K562 (cell line): ENCODE results near the gene BOLA1. TPM values are rescaled to one million over a fixed set of nuclear protein-coding genes. Genes with fewer than 3 reads are reported as not detected.

Experiments used
- ADNP ChIP-seq: fragments of 200-800 bp; sonication (Bioruptor generic); IDR thresholded peaks from 2 replicates; pipeline ENCODE4 v1.6.1; 2016; ENCODE audit warnings: missing genetic modification characterization, missing compliant biosample characterization
- ARID2 ChIP-seq: fragments of 450-650 bp; IDR thresholded peaks from 2 replicates; pipeline ENCODE4 v1.6.1; 2017; ENCODE audit warnings: antibody characterized with exemption, mild to moderate bottlenecking
- C11orf30 ChIP-seq: fragments of 450-650 bp; IDR thresholded peaks from 2 replicates; pipeline ENCODE4 v1.6.1; 2016; ENCODE audit warnings: low read depth, mild to moderate bottlenecking
- CHAMP1 ChIP-seq: fragments of 450-650 bp; IDR thresholded peaks from 2 replicates; pipeline ENCODE4 v1.6.1; 2016; ENCODE audit warnings: mild to moderate bottlenecking
- ELF2 ChIP-seq: fragments of 250-450 bp; sonication (Bioruptor Pico); IDR thresholded peaks from 2 replicates; pipeline ENCODE4 v1.5.0; 2021; ENCODE audit warnings: mild to moderate bottlenecking
- GABPB1 ChIP-seq: sonication (generic); formaldehyde crosslinking; IDR thresholded peaks from 2 replicates; pipeline ENCODE4 v1.8.0; 2022; ENCODE audit warnings: mild to moderate bottlenecking, missing genetic modification reagents
- HDGF ChIP-seq: fragments of 450-650 bp; IDR thresholded peaks from 2 replicates; pipeline ENCODE4 v1.6.1; 2016
- NR0B1 ChIP-seq: fragments of 450-650 bp; IDR thresholded peaks from one replicate; pipeline ENCODE4 v1.6.1; 2018; ENCODE audit warnings: mild to moderate bottlenecking, moderate library complexity; ENCODE audit not compliant: partially characterized antibody
- POLR2G ChIP-seq: fragments of 200-400 bp; formaldehyde crosslinking; IDR thresholded peaks from 2 replicates; pipeline ENCODE4 v1.6.1; 2017; ENCODE audit warnings: low read depth, mild to moderate bottlenecking, antibody characterized with exemption, low read length, moderate library complexity
- PTBP1 ChIP-seq: fragments of 200-400 bp; formaldehyde crosslinking; IDR thresholded peaks from 2 replicates; pipeline ENCODE4 v1.6.1; 2017; ENCODE audit warnings: low read depth, low read length
- TEAD2 ChIP-seq: fragments of 450-650 bp; IDR thresholded peaks from 2 replicates; pipeline ENCODE4 v1.6.1; 2016; ENCODE audit warnings: missing genetic modification characterization, control low read depth, missing compliant biosample characterization
- ZBTB1 ChIP-seq: sonication (generic); formaldehyde crosslinking; IDR thresholded peaks from 2 replicates; pipeline ENCODE4 v1.8.1; 2023; ENCODE audit warnings: missing genetic modification reagents, low read depth, mild to moderate bottlenecking, borderline replicate concordance
- ZFPM2 ChIP-seq: fragments of 250-450 bp; sonication (Bioruptor Pico); IDR thresholded peaks from 2 replicates; pipeline ENCODE4 v1.5.1; 2022; ENCODE audit warnings: mild to moderate bottlenecking
- ZNF146 ChIP-seq: IDR thresholded peaks from one replicate; pipeline ENCODE4 v1.6.1; 2018; ENCODE audit warnings: missing compliant biosample characterization; ENCODE audit not compliant: unreplicated experiment
- ZNF41 ChIP-seq: fragments of 250-450 bp; sonication (Bioruptor Pico); conservative IDR thresholded peaks from 2 replicates; pipeline ENCODE4 v1.4.0; 2020; ENCODE audit warnings: mild to moderate bottlenecking
- ZNF586 ChIP-seq: fragments of 450-650 bp; formaldehyde crosslinking; conservative IDR thresholded peaks from 2 replicates; pipeline ENCODE4 v1.4.0; 2020; ENCODE audit warnings: mild to moderate bottlenecking, moderate library complexity
- ZZZ3 ChIP-seq: fragments of 450-650 bp; IDR thresholded peaks from 2 replicates; pipeline ENCODE4 v1.6.1; 2016; ENCODE audit warnings: antibody characterized with exemption, mild to moderate bottlenecking, moderate library complexity
- polyA plus RNA-seq, 8 experiments: library from polyadenylated mRNA; depleted of rRNA in 4 of 8; stranded (reverse) in 5 of 8; unstranded in 3 of 8; fragments of >200 nt; fragmentation: Nextera tagmentation in 2 of 8; fragmentation: Illumina TruSeq in 1 of 8; extraction: Ambion mirVana in 2 of 8; extraction: Trizol in 1 of 8; gene quantifications; 2 replicates each; pipeline versions ENCODE4 v1.2.1 to v1.2.3, GENCODE V29; 2011 to 2014; ENCODE audit warnings: inconsistent platforms in 1 of 8, missing spikeins in 1 of 8
- total RNA-seq, 7 experiments: library from RNA; depleted of rRNA in 6 of 7; stranded (reverse); fragments of >200 nt in 6 of 7; fragmentation: Illumina TruSeq in 2 of 7; extraction: Trizol in 2 of 7; gene quantifications; 2 replicates each; pipeline versions ENCODE4 v1.2.1 to v1.2.3, GENCODE V29; 2011 to 2021; ENCODE audit warnings: low replicate concordance in 1 of 7
- TF ChIP-seq, protein P1 (sequence below), 3 experiments: fragments of 200-800 bp in 1 of 3; sonication (Bioruptor generic) in 1 of 3; sonication (generic) in 1 of 3; formaldehyde crosslinking in 1 of 3; IDR thresholded peaks; 2 replicates each; pipeline versions ENCODE4 v1.6.1 to v1.8.0; 2016 to 2022; ENCODE audit warnings: mild to moderate bottlenecking in 2 of 3, missing compliant biosample characterization in 2 of 3, missing genetic modification characterization in 2 of 3, missing genetic modification reagents in 1 of 3
- TF ChIP-seq, protein P2 (sequence below): fragments of 450-650 bp; IDR thresholded peaks from 2 replicates; pipeline ENCODE4 v1.6.1; 2017; ENCODE audit warnings: antibody characterized with exemption

BOLA1 gene
- total and polyA plus RNA-seq, 9 of the 15 experiments (the other 6 are each of a cell fraction or from before 2014, with no cell fraction given): 0.18 to 1.2 (median 0.40) TPM; not detected in 2

DNA sequence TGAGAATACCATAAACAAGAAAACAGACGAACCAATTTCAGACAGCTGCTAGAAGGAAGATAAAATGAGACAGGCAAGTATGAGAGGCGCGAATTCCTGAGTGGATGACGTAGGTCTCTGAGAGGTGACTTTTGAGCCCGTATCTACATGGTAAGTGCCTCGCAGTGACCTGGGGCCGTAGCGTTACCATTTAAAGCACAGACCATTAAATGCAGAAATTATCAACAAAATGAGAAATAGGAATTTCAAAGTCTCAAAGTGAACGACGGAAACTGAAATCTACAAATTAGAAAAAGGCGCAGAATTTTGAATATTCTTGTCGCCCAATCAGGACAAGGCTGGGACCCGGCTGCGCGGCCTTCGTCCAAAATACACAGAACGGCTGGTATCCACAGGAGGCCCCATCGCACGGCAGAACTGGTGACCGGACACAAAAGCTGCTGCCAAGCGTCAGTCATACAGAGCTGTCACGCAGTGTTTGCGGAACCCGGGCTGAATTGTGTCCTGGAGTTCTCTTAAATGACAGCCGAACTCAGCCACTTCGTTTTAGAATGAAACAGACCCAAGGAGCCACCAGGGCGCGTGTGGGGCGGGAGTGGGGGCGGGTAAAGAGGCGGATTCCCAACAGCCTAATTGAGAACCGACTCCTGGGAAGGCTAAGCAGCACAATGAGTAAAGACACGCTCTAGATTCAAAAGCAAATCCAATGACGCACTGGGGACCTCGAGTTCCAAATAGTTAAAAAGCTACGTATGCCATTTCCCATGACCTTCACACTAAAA, 13.8 kb upstream of the BOLA1 start (continued):
- TF ChIP-seq, protein P1, sequence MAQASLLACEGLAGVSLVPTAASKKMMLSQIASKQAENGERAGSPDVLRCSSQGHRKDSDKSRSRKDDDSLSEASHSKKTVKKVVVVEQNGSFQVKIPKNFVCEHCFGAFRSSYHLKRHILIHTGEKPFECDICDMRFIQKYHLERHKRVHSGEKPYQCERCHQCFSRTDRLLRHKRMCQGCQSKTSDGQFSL (CRISPR knock-in tag; IDR thresholded peaks at IDR 0.05): no peak
- TF ChIP-seq, protein P1 (tag; IDR thresholded peaks at IDR 0.05): no peak
- no peak for TF ChIP-seq HDGF
- TF ChIP-seq POLR2G: peak; percentile 80
- no peak; the same call in 1 of the 2 replicates for TF ChIP-seq ZNF41 (CRISPR knock-in tag)
- peak; percentile 71; the same call in 1 of the 2 replicates for TF ChIP-seq ZBTB1 (CRISPR knock-in tag)
- TF ChIP-seq CHAMP1: no peak
- TF ChIP-seq PTBP1: peak; percentile 86; the same call in 1 of the 2 replicates
- TF ChIP-seq TEAD2: no peak; the same call in 1 of the 2 replicates
- TF ChIP-seq ZNF146: no peak
- 0 out of 2 replicates have a peak, but pooled peaks have one; percentile 29 for TF ChIP-seq ZFPM2 (CRISPR knock-in tag)
- TF ChIP-seq ZZZ3: no peak
- no peak for TF ChIP-seq ARID2
- TF ChIP-seq NR0B1: no peak
- TF ChIP-seq ZNF586 (CRISPR knock-in tag): 0 out of 2 replicates have a peak, but pooled peaks have one; percentile 6
- TF ChIP-seq ADNP (tag): no peak
- no peak for TF ChIP-seq ELF2
- no peak for TF ChIP-seq C11orf30
- TF ChIP-seq, protein P2, sequence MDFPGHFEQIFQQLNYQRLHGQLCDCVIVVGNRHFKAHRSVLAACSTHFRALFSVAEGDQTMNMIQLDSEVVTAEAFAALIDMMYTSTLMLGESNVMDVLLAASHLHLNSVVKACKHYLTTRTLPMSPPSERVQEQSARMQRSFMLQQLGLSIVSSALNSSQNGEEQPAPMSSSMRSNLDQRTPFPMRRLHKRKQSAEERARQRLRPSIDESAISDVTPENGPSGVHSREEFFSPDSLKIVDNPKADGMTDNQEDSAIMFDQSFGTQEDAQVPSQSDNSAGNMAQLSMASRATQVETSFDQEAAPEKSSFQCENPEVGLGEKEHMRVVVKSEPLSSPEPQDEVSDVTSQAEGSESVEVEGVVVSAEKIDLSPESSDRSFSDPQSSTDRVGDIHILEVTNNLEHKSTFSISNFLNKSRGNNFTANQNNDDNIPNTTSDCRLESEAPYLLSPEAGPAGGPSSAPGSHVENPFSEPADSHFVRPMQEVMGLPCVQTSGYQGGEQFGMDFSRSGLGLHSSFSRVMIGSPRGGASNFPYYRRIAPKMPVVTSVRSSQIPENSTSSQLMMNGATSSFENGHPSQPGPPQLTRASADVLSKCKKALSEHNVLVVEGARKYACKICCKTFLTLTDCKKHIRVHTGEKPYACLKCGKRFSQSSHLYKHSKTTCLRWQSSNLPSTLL: no peak; the same call in 1 of the 2 replicates
- TF ChIP-seq GABPB1 (CRISPR knock-in tag): peak; percentile 54
